ENCODE results near the gene ATP2C1. TPM values are rescaled to one million over a fixed set of nuclear protein-coding genes. Genes with fewer than 3 reads are reported as not detected.

The ATP2C1 gene
- total and polyA plus RNA-seq, 2 of the 13 experiments (the other 11 are each of a cell fraction or from before 2014, with no cell fraction given): 32.4 to 37.6 TPM

- no peak for ATAC-seq
- Histone ChIP-seq H4K20me1 (ENCODE audit: insufficient read depth, low read length) (no peaks in the 10 kb centered on the region), H3K36me3 (replicated peaks in 1 of 2; ENCODE audit: control insufficient read depth in 1 of 2, insufficient read depth in 2 of 2, low read length in 2 of 2) (no peaks in the 10 kb centered on the region), H2AFZ (ENCODE audit: low read length) (no peak overlapping the region), H3K4me3 (replicated peaks in 1 of 3; ENCODE audit: insufficient read depth in 1 of 3, low read depth in 2 of 3, low read length in 3 of 3) (no peak overlapping the region), H3K9me3 (ENCODE audit: low read length) (no peaks in the 10 kb centered on the region), H3K27ac (ENCODE audit: extremely low read length, insufficient read depth, low read length) (no peak overlapping the region), H3K79me2 (ENCODE audit: insufficient read depth, low read length) (no peaks in the 10 kb centered on the region), H3K4me2 (ENCODE audit: low read depth, low read length) (no peak overlapping the region), H3K9ac (ENCODE audit: insufficient read depth, low read depth, low read length) (no peak overlapping the region), H3K4me1 (ENCODE audit: insufficient read depth, low read length) (no peaks in the 10 kb centered on the region), H3K27me3 (ENCODE audit: control insufficient read depth in 1 of 2, insufficient read depth in 2 of 2, low read length in 2 of 2) (peaks cover 1 to 3% of the 10 kb centered on the region in 2 experiments; a peak in 2 of 5 replicates)
- no peak for FAIRE-seq
- intact Hi-C loops (cut with micrococcal nuclease; ENCODE audit: unreplicated experiment): no loop called here
- no peak for DNase-seq (ENCODE audit: low spot score)
- ChIA-PET POLR2A (no interaction called here), CTCF (ENCODE audit: low intra/inter-chr PET ratio, low total read pairs) (no interaction called here)
- no TSS peak for BruUV-seq (replicated peaks)
- in situ Hi-C loops (cut with HindIII; ENCODE audit: extremely low pct_ligation_motif_present, low pct_unique_long_range_greater_than_20kb): no loop called here
- no peak for TF ChIP-seq ZNF747 (CRISPR knock-in tag; IDR thresholded peaks at IDR 0.05; ENCODE audit: borderline replicate concordance)
- WGBS (ENCODE audit: low lambda C conversion rate): 41% methylated on average over 1 of the region's 1 CpG
Observed at GRCh38 chr3:130844462-130844861, 49.4 kb upstream of the ATP2C1 start.

- TF ChIP-seq FOXO4 (CRISPR knock-in tag; conservative IDR thresholded peaks at IDR 0.05) (no peak), CERS6 (CRISPR knock-in tag; IDR thresholded peaks at IDR 0.05) (no peak), NPAS2 (CRISPR knock-in tag; IDR thresholded peaks at IDR 0.05; ENCODE audit: borderline replicate concordance) (no peak), SKI (IDR thresholded peaks at IDR 0.05; ENCODE audit: partially characterized antibody) (no peak), ZNF343 (CRISPR knock-in tag; IDR thresholded peaks at IDR 0.05) (no peak), ZNF24 (IDR thresholded peaks at IDR 0.05) (no peak), ZBTB8A (CRISPR knock-in tag; IDR thresholded peaks at IDR 0.05; ENCODE audit: borderline replicate concordance, low read depth) (no peak), ZNF143 (CRISPR knock-in tag; IDR thresholded peaks at IDR 0.05) (no peak), GTF2F1 (IDR thresholded peaks at IDR 0.05; ENCODE audit: low read length) (no peak), ZNF781 (CRISPR knock-in tag; IDR thresholded peaks at IDR 0.05; ENCODE audit: borderline replicate concordance, not compliant biosample characterization) (no peak), ZNF816 (CRISPR knock-in tag; IDR thresholded peaks at IDR 0.05; ENCODE audit: borderline replicate concordance) (no peak), ATF1 (CRISPR knock-in tag; IDR thresholded peaks at IDR 0.05) (no peak), ZFYVE20 (CRISPR knock-in tag; IDR thresholded peaks at IDR 0.05; ENCODE audit: borderline replicate concordance, low read depth) (no peak), DNMT3B (CRISPR knock-in tag; conservative IDR thresholded peaks at IDR 0.05) (no peak)
- BruUV-seq (replicated peaks): no TSS peak
- Histone ChIP-seq H3K9ac (ENCODE audit: insufficient read depth, low read depth, low read length) (no peak overlapping the region), H3K4me1 (ENCODE audit: insufficient read depth, low read length) (no peaks in the 10 kb centered on the region), H3K27ac (ENCODE audit: extremely low read length, insufficient read depth, low read length) (no peak overlapping the region), H3K4me3 (replicated peaks in 1 of 3; ENCODE audit: insufficient read depth in 1 of 3, low read depth in 2 of 3, low read length in 3 of 3) (no peak overlapping the region), H4K20me1 (ENCODE audit: insufficient read depth, low read length) (no peaks in the 10 kb centered on the region), H3K36me3 (replicated peaks in 1 of 2; ENCODE audit: control insufficient read depth in 1 of 2, insufficient read depth in 2 of 2, low read length in 2 of 2) (no peaks in the 10 kb centered on the region), H3K9me3 (ENCODE audit: low read length) (no peaks in the 10 kb centered on the region), H3K79me2 (ENCODE audit: insufficient read depth, low read length) (no peaks in the 10 kb centered on the region), H2AFZ (ENCODE audit: low read length) (no peak overlapping the region), H3K4me2 (ENCODE audit: low read depth, low read length) (no peak overlapping the region), H3K27me3 (ENCODE audit: control insufficient read depth in 1 of 2, insufficient read depth in 2 of 2, low read length in 2 of 2) (peaks cover 1 to 4% of the 10 kb centered on the region in 2 experiments; a peak in 2 of 5 replicates)
- intact Hi-C loops (cut with micrococcal nuclease; ENCODE audit: unreplicated experiment): no loop called here
- WGBS (ENCODE audit: low lambda C conversion rate): 0% methylated on average over 1 of the region's 1 CpG
- no peak for ATAC-seq
- in situ Hi-C loops (cut with HindIII; ENCODE audit: extremely low pct_ligation_motif_present, low pct_unique_long_range_greater_than_20kb): no loop called here
- DNase-seq (ENCODE audit: low spot score): no peak
- ChIA-PET CTCF (ENCODE audit: low intra/inter-chr PET ratio, low total read pairs) (no interaction called here), POLR2A (no interaction called here)
- no peak for FAIRE-seq
Observed at GRCh38 chr3:130846181-130846580, 47.7 kb upstream of the ATP2C1 start.

Measured in HepG2 (cell line).